SK-N-SH (cell line): Measurements from ENCODE around the gene SH3PXD2A. TPM values are rescaled to one million over a fixed set of nuclear protein-coding genes. Genes with fewer than 3 reads are reported as not detected.
A peak's percentile ranks its signal among the peaks of the same experiment; 100 is the strongest.

Source experiments
- CTCF ChIA-PET: fragments of 300-600, 350-600 bp; formaldehyde crosslinking; extraction: SDS; loops from one replicate; lab custom pipeline; 2021; lab: Yijun Ruan, JAX
- POLR2A ChIA-PET: fragments of 350-600 bp; sonication (Branson Sonifier 250); formaldehyde crosslinking; extraction: SDS; loops from one replicate; lab custom pipeline; 2020; ENCODE audit warnings: antibody characterized with exemption, inconsistent platforms; lab: Yijun Ruan, JAX
- DNase-seq: peaks from one replicate; pipeline ENCODE4 v3.0.0; 2012
- H2AFZ ChIP-seq: fragments of 200-600 bp; sonication (generic); 2 replicates; pipeline ENCODE4 v1.8.1; 2016; ENCODE audit warnings: antibody characterized with exemption, mild to moderate bottlenecking, low read depth
- H3F3A ChIP-seq: fragments of 200-600 bp; sonication (generic); replicated peaks from 2 replicates; pipeline ENCODE3; 2016; ENCODE audit warnings: antibody characterized with exemption, mild to moderate bottlenecking; ENCODE audit not compliant: insufficient read depth
- H3K27ac ChIP-seq, 2 experiments: fragments of 200-500 bp in 1 of 2; fragments of 200-600 bp in 1 of 2; sonication (Bioruptor generic) in 1 of 2; sonication (generic), shearing (Covaris generic) in 1 of 2; 2 replicates each; pipeline versions ENCODE4 v1.5.1 to v1.6.1; 2014 to 2016; ENCODE audit warnings: low read depth in 2 of 2, inconsistent platforms in 1 of 2, low read length in 1 of 2, mild to moderate bottlenecking in 1 of 2, mixed read lengths in 1 of 2
- H3K27me3 ChIP-seq: fragments of 200-600 bp; sonication (generic), shearing (Covaris generic); 2 replicates; pipeline ENCODE4 v1.6.1; 2016; ENCODE audit warnings: mixed run types; ENCODE audit not compliant: insufficient read depth
- H3K36me3 ChIP-seq, 2 experiments: fragments of 200-500 bp in 1 of 2; fragments of 200-600 bp in 1 of 2; sonication (Bioruptor generic) in 1 of 2; sonication (generic) in 1 of 2; replicated peaks in 1 of 2; 2 replicates each; pipeline versions ENCODE3 to v1.5.1; 2014 to 2016; ENCODE audit warnings: low read length in 1 of 2, mild to moderate bottlenecking in 1 of 2; ENCODE audit not compliant: insufficient read depth in 2 of 2, control insufficient read depth in 1 of 2
- H3K4me1 ChIP-seq, 2 experiments: fragments of 200-500 bp in 1 of 2; fragments of 200-600 bp in 1 of 2; sonication (Bioruptor generic) in 1 of 2; sonication (generic), shearing (Covaris generic) in 1 of 2; 2 replicates each; pipeline versions ENCODE4 v1.5.1 to v1.6.1; 2014 to 2016; ENCODE audit warnings: low read depth in 1 of 2, low read length in 1 of 2, mixed run types in 1 of 2; ENCODE audit not compliant: insufficient read depth in 2 of 2, control insufficient read depth in 1 of 2
- H3K4me2 ChIP-seq: fragments of 200-600 bp; sonication (generic), shearing (Covaris generic); 2 replicates; pipeline ENCODE4 v1.6.1; 2017; ENCODE audit warnings: mixed run types
- H3K4me3 ChIP-seq, 2 experiments: fragments of 200-500 bp in 1 of 2; fragments of 200-600 bp in 1 of 2; sonication (Bioruptor generic) in 1 of 2; sonication (generic), shearing (Covaris generic) in 1 of 2; 2 replicates each; pipeline versions ENCODE4 v1.5.1 to v1.8.1; 2014 to 2016; ENCODE audit warnings: low read depth in 2 of 2, inconsistent platforms in 1 of 2, low read length in 1 of 2, mild to moderate bottlenecking in 1 of 2, mixed read lengths in 1 of 2, moderate library complexity in 1 of 2
- H3K79me2 ChIP-seq: fragments of 200-600 bp; sonication (generic); 2 replicates; pipeline ENCODE4 v1.8.1; 2017; ENCODE audit warnings: mild to moderate bottlenecking; ENCODE audit not compliant: insufficient read depth
- H3K9ac ChIP-seq: fragments of 200-600 bp; sonication (generic); 2 replicates; pipeline ENCODE4 v1.6.1; 2017; ENCODE audit warnings: mixed run types
- H3K9me2 ChIP-seq: fragments of 200-600 bp; sonication (generic); 2 replicates; pipeline ENCODE4 v1.6.1; 2017; ENCODE audit warnings: mixed run types
- H3K9me3 ChIP-seq: fragments of 200-600 bp; sonication (generic); 2 replicates; pipeline ENCODE4 v1.6.1; 2017; ENCODE audit warnings: mixed run types, mild to moderate bottlenecking, moderate library complexity
- H4K20me1 ChIP-seq: fragments of 200-600 bp; sonication (generic); 2 replicates; pipeline ENCODE4 v1.6.1; 2017; ENCODE audit warnings: mild to moderate bottlenecking, mixed run types; ENCODE audit not compliant: insufficient read depth
- ELF1 ChIP-seq: IDR thresholded peaks from 2 replicates; pipeline ENCODE4 v1.4.0; 2012
- EP300 ChIP-seq, 2 experiments: IDR thresholded peaks; 2 replicates each; pipeline versions ENCODE4 v1.4.0 to v1.6.1; 2012; ENCODE audit warnings: borderline replicate concordance in 1 of 2, low read depth in 1 of 2, low read length in 1 of 2
- EZH2phosphoT487 ChIP-seq: fragments of 200-600 bp; sonication (generic); IDR thresholded peaks from 2 replicates; pipeline ENCODE4 v1.6.1; 2017; ENCODE audit warnings: low read depth, mixed run types, mild to moderate bottlenecking, antibody characterized with exemption, moderate library complexity, borderline replicate concordance
- FOSL2 ChIP-seq: IDR thresholded peaks from 2 replicates; pipeline ENCODE4 v1.4.0; 2012; ENCODE audit warnings: low read depth, mild to moderate bottlenecking, moderate library complexity, borderline replicate concordance
- FOXJ3 ChIP-seq: sonication (generic); formaldehyde crosslinking; IDR thresholded peaks from 2 replicates; pipeline ENCODE4 v1.5.1; 2020; ENCODE audit warnings: mild to moderate bottlenecking, missing genetic modification reagents
- FOXM1 ChIP-seq: IDR thresholded peaks from 2 replicates; pipeline ENCODE4 v1.4.0; 2012; ENCODE audit warnings: low read depth, mild to moderate bottlenecking
- GABPA ChIP-seq: IDR thresholded peaks from 2 replicates; pipeline ENCODE4 v1.4.0; 2012; ENCODE audit warnings: low read depth, mild to moderate bottlenecking
- JUND ChIP-seq: IDR thresholded peaks from 2 replicates; pipeline ENCODE4 v1.4.0; 2012
- MXI1 ChIP-seq: IDR thresholded peaks from 2 replicates; pipeline ENCODE4 v1.6.1; 2012; ENCODE audit warnings: mild to moderate bottlenecking, low read depth, low read length, improper control_type of control experiment
- NFIC ChIP-seq: IDR thresholded peaks from 2 replicates; pipeline ENCODE4 v1.4.0; 2012; ENCODE audit warnings: borderline replicate concordance
- NRF1 ChIP-seq: IDR thresholded peaks from 2 replicates; pipeline ENCODE4 v1.6.1; 2012; ENCODE audit warnings: low read depth, mild to moderate bottlenecking, low read length
- POLR2AphosphoS5 ChIP-seq: IDR thresholded peaks from 2 replicates; pipeline ENCODE4 v1.6.1; 2012; ENCODE audit warnings: low read depth, low read length
- RCOR1 ChIP-seq: fragments of 150-350 bp; IDR thresholded peaks from 2 replicates; pipeline ENCODE4 v1.6.1; 2017; ENCODE audit warnings: antibody characterized with exemption, low read length
- RFX5 ChIP-seq: IDR thresholded peaks from 2 replicates; pipeline ENCODE4 v1.6.1; 2012; ENCODE audit warnings: mild to moderate bottlenecking, improper control_type of control experiment, low read length
- TCF12 ChIP-seq: IDR thresholded peaks from 2 replicates; pipeline ENCODE4 v1.4.0; 2012
- TEAD4 ChIP-seq: IDR thresholded peaks from 2 replicates; pipeline ENCODE4 v1.4.0; 2012; ENCODE audit warnings: mild to moderate bottlenecking, borderline replicate concordance; ENCODE audit not compliant: insufficient read depth
- YY1 ChIP-seq: IDR thresholded peaks from 2 replicates; pipeline ENCODE4 v1.4.0; 2012; ENCODE audit warnings: low read depth, mild to moderate bottlenecking
- WGBS: methylation state at CpG from one replicate; pipeline ENCODE4 v1.1.6; 2017; ENCODE audit warnings: low lambda C conversion rate; 5-methylcytosine and 5-hydroxymethylcytosine counted together
- polyA plus RNA-seq, 3 experiments: library from polyadenylated mRNA; depleted of rRNA; stranded (reverse); fragments of >200 nt; gene quantifications; 2 replicates each; pipeline ENCODE4 v1.2.3, GENCODE V29; 2012
- TF ChIP-seq, protein P1 (sequence below): fragments of 150-350 bp; IDR thresholded peaks from 2 replicates; pipeline ENCODE4 v1.6.1; 2017; ENCODE audit warnings: antibody characterized with exemption, low read length, low read depth, borderline replicate concordance
- TF ChIP-seq, protein P2 (sequence below): IDR thresholded peaks from 2 replicates; pipeline ENCODE4 v1.6.1; 2012; ENCODE audit warnings: mild to moderate bottlenecking, low read depth, low read length, moderate library complexity
- TF ChIP-seq, protein P3 (sequence below): IDR thresholded peaks from 2 replicates; pipeline ENCODE4 v1.4.0; 2012; ENCODE audit warnings: low read depth

The SH3PXD2A gene
- polyA plus RNA-seq, 1 of the 3 experiments (the other 2 are of a cell fraction): 2.5 TPM

DNA sequence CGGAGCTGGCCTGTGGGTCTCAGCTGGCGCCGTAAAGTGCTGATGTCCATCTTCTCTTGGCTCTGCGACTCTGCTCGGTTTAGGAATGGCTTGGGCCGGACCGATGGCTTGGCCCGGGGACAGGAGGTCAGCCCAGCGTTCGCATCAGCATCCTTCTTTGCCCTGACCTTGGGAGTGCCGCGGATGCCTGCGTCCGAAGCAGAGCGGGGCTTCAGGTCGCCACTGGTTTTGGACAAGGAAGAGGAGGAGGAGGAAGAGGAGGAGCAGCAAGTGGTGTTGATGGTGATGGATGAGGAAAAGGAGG is 252.6 kb downstream of the SH3PXD2A start:
- WGBS: 95% methylated on average over 15 of the region's 16 CpGs
- Histone ChIP-seq H3K9me2 (no peaks in the 10 kb centered on the region), H3K9me3 (no peaks in the 10 kb centered on the region), H3K36me3 (no peaks in the 10 kb centered on the region), H2AFZ (no peak overlapping the region), H4K20me1 (no peaks in the 10 kb centered on the region), H3K27me3 (no peaks in the 10 kb centered on the region), H3K9ac (no peak overlapping the region), H3K4me1 (peaks cover 0 to 18% of the 10 kb centered on the region in 2 experiments; a peak in 2 of 4 replicates), H3K79me2 (no peaks in the 10 kb centered on the region), H3F3A (no peaks in the 10 kb centered on the region)
- no peak for DNase-seq
- CTCF ChIA-PET: interaction anchor here (0.7 to 6.9 kb wide), 5 partner anchors 11 to 256 kb away, joined by 3 to 91 read pairs (median 4); no protein-coding TSS in a partner anchor
- TF ChIP-seq RCOR1: no peak
- no peak for TF ChIP-seq TEAD4
- TF ChIP-seq, protein P1, sequence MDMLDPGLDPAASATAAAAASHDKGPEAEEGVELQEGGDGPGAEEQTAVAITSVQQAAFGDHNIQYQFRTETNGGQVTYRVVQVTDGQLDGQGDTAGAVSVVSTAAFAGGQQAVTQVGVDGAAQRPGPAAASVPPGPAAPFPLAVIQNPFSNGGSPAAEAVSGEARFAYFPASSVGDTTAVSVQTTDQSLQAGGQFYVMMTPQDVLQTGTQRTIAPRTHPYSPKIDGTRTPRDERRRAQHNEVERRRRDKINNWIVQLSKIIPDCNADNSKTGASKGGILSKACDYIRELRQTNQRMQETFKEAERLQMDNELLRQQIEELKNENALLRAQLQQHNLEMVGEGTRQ: no peak
- TF ChIP-seq RFX5: no peak
- TF ChIP-seq EZH2phosphoT487: no peak
- TF ChIP-seq MXI1: no peak
- TF ChIP-seq POLR2AphosphoS5: no peak
- no peak for TF ChIP-seq FOXM1
- no peak for TF ChIP-seq EP300 (IDR thresholded peaks at IDR 0.05; ENCODE audit: borderline replicate concordance in 1 of 2, low read depth in 1 of 2, low read length in 1 of 2)
- TF ChIP-seq, all 33 proteins: peak for 0
- no peak overlapping the region for H3K4me3 ChIP-seq
- H3K27ac ChIP-seq: no peak overlapping the region
- no peak overlapping the region for H3K4me2 ChIP-seq
- POLR2A ChIA-PET: no interaction called here

DNA sequence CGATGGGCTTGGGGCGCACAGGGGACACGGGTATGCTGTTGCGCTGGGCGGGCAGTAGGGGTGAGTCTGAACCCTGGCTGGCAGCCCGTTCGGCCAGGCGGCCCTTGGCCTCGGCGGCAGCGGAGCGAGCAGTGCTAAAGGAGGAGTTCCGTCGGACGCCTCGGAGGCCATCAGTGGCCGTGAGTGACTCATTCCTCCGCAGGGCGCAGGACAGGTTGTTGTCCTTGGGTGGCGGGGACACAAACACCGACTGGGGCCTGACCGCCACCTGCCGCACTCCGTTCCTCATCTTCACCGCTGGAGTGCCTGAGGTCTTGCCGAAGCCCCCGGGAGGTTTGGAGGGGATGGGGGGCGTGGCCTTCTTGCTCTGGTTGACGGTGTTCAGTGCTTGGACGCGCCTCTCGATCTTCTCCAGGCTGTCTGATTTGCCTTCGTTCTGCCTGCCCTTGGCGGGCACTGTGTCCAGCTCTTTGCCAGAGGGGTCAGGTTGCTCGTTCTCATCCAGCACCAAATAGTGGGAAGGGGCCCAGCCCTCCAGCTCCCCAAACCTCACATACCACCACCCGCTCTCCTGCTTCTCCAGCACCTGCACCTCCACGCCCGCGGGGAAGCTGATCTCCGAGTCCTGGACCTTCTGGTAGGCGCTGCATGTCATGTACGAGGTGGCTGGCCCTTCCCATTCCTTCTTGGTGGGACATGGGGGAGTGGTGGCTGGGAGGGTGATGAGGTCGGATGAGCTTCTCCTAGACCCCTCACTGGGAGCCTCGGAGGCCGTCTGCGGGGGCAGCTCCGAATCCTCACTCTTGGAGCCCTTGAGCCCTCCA is 253.1 kb downstream of the SH3PXD2A start:
- no peak overlapping the region for H3K9ac ChIP-seq
- H3K4me1 ChIP-seq: peaks cover 0 to 18% of the 10 kb centered on the region in 2 experiments; a peak in 2 of 4 replicates
- TF ChIP-seq, protein P2, sequence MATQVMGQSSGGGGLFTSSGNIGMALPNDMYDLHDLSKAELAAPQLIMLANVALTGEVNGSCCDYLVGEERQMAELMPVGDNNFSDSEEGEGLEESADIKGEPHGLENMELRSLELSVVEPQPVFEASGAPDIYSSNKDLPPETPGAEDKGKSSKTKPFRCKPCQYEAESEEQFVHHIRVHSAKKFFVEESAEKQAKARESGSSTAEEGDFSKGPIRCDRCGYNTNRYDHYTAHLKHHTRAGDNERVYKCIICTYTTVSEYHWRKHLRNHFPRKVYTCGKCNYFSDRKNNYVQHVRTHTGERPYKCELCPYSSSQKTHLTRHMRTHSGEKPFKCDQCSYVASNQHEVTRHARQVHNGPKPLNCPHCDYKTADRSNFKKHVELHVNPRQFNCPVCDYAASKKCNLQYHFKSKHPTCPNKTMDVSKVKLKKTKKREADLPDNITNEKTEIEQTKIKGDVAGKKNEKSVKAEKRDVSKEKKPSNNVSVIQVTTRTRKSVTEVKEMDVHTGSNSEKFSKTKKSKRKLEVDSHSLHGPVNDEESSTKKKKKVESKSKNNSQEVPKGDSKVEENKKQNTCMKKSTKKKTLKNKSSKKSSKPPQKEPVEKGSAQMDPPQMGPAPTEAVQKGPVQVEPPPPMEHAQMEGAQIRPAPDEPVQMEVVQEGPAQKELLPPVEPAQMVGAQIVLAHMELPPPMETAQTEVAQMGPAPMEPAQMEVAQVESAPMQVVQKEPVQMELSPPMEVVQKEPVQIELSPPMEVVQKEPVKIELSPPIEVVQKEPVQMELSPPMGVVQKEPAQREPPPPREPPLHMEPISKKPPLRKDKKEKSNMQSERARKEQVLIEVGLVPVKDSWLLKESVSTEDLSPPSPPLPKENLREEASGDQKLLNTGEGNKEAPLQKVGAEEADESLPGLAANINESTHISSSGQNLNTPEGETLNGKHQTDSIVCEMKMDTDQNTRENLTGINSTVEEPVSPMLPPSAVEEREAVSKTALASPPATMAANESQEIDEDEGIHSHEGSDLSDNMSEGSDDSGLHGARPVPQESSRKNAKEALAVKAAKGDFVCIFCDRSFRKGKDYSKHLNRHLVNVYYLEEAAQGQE: no peak
- TF ChIP-seq TCF12: no peak
- no peak for TF ChIP-seq NFIC
- no peak for TF ChIP-seq GABPA
- no peak for TF ChIP-seq NRF1
- TF ChIP-seq, protein P1: no peak
- TF ChIP-seq FOXJ3: no peak
- TF ChIP-seq JUND: no peak
- TF ChIP-seq ELF1: no peak
- no peak for TF ChIP-seq FOSL2
- no peak for TF ChIP-seq FOXM1
- no peak for TF ChIP-seq EZH2phosphoT487
- no peak for TF ChIP-seq YY1
- TF ChIP-seq, protein P3, sequence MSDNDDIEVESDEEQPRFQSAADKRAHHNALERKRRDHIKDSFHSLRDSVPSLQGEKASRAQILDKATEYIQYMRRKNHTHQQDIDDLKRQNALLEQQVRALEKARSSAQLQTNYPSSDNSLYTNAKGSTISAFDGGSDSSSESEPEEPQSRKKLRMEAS: no peak
- TF ChIP-seq, all 33 proteins: peak for 0
- H4K20me1 ChIP-seq: no peaks in the 10 kb centered on the region
- no peaks in the 10 kb centered on the region for H3F3A ChIP-seq
- POLR2A ChIA-PET: no interaction called here
- no peaks in the 10 kb centered on the region for H3K36me3 ChIP-seq
- H3K79me2 ChIP-seq: no peaks in the 10 kb centered on the region
- H3K27ac ChIP-seq: no peak overlapping the region; a peak in 1 of 4 replicates
- no peaks in the 10 kb centered on the region for H3K27me3 ChIP-seq
- H3K9me2 ChIP-seq: no peaks in the 10 kb centered on the region
- peak; percentile 23 for DNase-seq
- H3K4me3 ChIP-seq: no peak overlapping the region
- no peak overlapping the region for H3K4me2 ChIP-seq
- 93% methylated on average over 44 of the region's 47 CpGs for WGBS
- H2AFZ ChIP-seq: no peak overlapping the region
- no peaks in the 10 kb centered on the region for H3K9me3 ChIP-seq
- CTCF ChIA-PET: interaction anchor here (0.7 to 6.9 kb wide), 6 partner anchors 9 to 256 kb away, joined by 3 to 91 read pairs (median 5); no protein-coding TSS in a partner anchor
